BE2C (cell line): ENCODE results near the gene ETS1.

ENCODE experiments used
- DNase-seq: peaks from one replicate; pipeline ENCODE4 v3.0.0-alpha.2; 2020
- H3K27me3 ChIP-seq: fragments of 250-450 bp; sonication (Bioruptor Pico); 2 replicates; pipeline ENCODE4 v1.5.1; 2020; ENCODE audit warnings: mild to moderate bottlenecking
- H3K36me3 ChIP-seq: fragments of 250-450 bp; sonication (Bioruptor Pico); 2 replicates; pipeline ENCODE4 v1.5.1; 2020; ENCODE audit warnings: mild to moderate bottlenecking
- H3K4me1 ChIP-seq: fragments of 250-450 bp; sonication (Bioruptor Pico); 2 replicates; pipeline ENCODE4 v1.5.1; 2020
- H3K4me3 ChIP-seq: 2 replicates; pipeline ENCODE4 v1.5.1; 2011; ENCODE audit warnings: low read depth, low read length
- H3K9me3 ChIP-seq: fragments of 250-450 bp; sonication (Bioruptor Pico); 2 replicates; pipeline ENCODE4 v1.5.1; 2020
- CTCF ChIP-seq: IDR thresholded peaks from 2 replicates; pipeline ENCODE4 v1.5.1; 2012; ENCODE audit warnings: mild to moderate bottlenecking, low read depth, low read length

Gene ETS1

DNA sequence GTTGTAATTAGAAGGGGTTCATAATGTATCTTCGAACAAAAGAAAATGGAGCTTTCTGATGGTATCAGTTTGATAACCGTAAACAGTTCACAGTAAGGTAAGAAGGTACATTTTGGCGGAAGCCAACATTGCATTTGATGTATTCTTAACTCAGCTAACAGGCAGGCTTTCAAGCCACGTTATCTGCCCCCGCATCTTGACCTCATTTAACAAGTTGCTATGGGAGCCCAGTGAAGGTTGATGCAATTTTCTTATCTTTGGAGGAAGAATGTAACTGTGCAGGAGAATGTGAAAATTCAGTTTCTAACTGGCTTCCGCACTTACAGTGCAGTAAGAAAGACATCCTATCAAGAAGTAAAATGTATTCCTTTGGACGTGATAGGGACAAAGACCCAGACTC lies 110.6 kb downstream of the ETS1 start:
- no peaks in the 10 kb centered on the region for H3K9me3 ChIP-seq
- TF ChIP-seq CTCF, result no peak
- H3K4me3 ChIP-seq, result no peak overlapping the region
- H3K27me3 ChIP-seq, result no peaks in the 10 kb centered on the region
- DNase-seq, result no peak
- no peaks in the 10 kb centered on the region for H3K36me3 ChIP-seq
- peaks cover 4% of the 10 kb centered on the region; the same call in 1 of the 2 replicates for H3K4me1 ChIP-seq

DNA sequence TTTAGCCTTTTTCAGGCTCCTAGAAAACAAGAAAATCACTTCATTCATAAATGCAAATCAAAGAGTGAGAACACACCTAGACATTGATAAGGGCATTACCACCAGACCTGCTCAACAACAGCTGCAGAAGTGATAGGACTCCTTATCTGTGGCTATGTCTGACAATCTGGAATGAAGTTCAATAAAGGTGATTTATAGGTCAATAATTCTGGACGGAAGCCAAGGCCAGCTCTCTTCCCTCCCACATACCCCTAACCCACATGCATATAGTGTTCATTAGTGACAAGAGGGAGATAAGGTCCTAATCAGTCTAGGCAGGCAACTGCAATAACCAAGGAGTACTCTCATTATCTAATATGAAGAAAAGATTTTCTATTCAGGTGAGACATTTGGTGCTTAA lies 111.3 kb downstream of the ETS1 start:
- H3K4me1 ChIP-seq, result peaks cover 4% of the 10 kb centered on the region; the same call in 1 of the 2 replicates
- no peak for DNase-seq
- no peaks in the 10 kb centered on the region for H3K9me3 ChIP-seq
- no peaks in the 10 kb centered on the region for H3K27me3 ChIP-seq
- TF ChIP-seq CTCF, result no peak
- H3K36me3 ChIP-seq, result no peaks in the 10 kb centered on the region
- H3K4me3 ChIP-seq, result no peak overlapping the region

- Histone ChIP-seq H3K4me3 (no peak overlapping the region), H3K36me3 (no peaks in the 10 kb centered on the region), H3K27me3 (no peaks in the 10 kb centered on the region), H3K4me1 (peaks cover 4% of the 10 kb centered on the region; the same call in 1 of the 2 replicates), H3K9me3 (no peaks in the 10 kb centered on the region)
- DNase-seq, result no peak
- TF ChIP-seq CTCF, result no peak
Observed at GRCh38 chr11:128474036-128474874, 113.1 kb downstream of the ETS1 start.

- no peaks in the 10 kb centered on the region for H3K27me3 ChIP-seq
- H3K4me3 ChIP-seq, result no peak overlapping the region
- H3K36me3 ChIP-seq, result no peaks in the 10 kb centered on the region
- TF ChIP-seq CTCF, result no peak
- H3K9me3 ChIP-seq, result no peaks in the 10 kb centered on the region
- H3K4me1 ChIP-seq, result peaks cover 4% of the 10 kb centered on the region; the same call in 1 of the 2 replicates
- DNase-seq, result no peak
Observed at GRCh38 chr11:128473636-128474035, 113.7 kb downstream of the ETS1 start.

DNA sequence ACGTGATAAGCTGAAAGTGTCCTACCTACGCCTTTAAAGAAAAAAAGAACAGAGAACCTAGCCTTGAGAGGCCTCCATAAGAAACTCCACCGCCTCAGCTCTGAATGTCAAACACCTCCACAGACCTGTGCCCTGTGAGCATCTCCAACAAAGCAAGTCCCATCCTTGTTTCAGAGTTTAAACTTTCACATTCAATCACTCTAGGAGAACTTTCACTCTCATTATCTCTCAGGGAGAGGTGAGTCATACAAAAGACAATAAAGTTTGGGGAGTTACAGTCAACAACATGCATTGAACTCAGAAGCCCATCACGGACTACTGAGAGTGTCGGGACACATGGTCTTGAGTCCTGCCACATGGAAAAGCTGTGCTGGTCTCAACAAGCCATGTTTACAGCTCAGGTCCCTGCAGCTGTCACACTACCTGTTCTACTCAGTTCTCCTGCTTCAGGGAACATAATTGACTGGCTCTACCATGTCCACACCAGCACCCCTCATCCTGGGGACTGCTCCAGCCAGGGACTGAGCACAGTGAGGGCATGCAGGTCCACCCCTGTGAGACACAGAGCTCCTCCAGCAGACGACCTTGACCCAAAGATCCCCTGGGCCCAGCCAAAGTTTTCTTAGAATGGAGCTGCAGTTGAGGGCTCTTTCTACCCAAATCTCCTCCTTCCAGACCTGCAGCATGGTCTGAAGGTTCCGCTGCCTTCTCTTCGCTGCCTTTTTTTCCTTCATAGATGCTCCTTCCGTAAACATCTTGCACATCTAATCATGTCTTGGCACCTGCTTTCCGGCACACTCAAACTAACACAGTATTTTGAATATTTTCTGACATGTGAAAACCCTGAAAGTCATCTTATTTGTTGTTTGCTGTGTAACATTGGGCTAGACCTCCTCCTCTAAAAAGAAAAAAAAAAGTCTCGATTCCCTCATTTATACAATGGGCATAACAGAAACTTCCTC lies 114.9 kb downstream of the ETS1 start:
- no peaks in the 10 kb centered on the region for H3K9me3 ChIP-seq
- H3K4me1 ChIP-seq, result peaks cover 4% of the 10 kb centered on the region; the same call in 1 of the 2 replicates
- no peaks in the 10 kb centered on the region for H3K36me3 ChIP-seq
- H3K4me3 ChIP-seq, result no peak overlapping the region
- H3K27me3 ChIP-seq, result no peaks in the 10 kb centered on the region
- no peak for TF ChIP-seq CTCF
- no peak for DNase-seq
